ENCODE data around the gene GABBR2. TPM values are rescaled to one million over a fixed set of nuclear protein-coding genes. Genes with fewer than 3 reads are reported as not detected.
A peak's percentile ranks its signal among the peaks of the same experiment; 100 is the strongest.

Gene GABBR2
- total and polyA plus RNA-seq, 9 of the 15 experiments (the other 6 are each of a cell fraction or from before 2014, with no cell fraction given), result 0.15 to 1.9 (median 0.32) TPM

DNA sequence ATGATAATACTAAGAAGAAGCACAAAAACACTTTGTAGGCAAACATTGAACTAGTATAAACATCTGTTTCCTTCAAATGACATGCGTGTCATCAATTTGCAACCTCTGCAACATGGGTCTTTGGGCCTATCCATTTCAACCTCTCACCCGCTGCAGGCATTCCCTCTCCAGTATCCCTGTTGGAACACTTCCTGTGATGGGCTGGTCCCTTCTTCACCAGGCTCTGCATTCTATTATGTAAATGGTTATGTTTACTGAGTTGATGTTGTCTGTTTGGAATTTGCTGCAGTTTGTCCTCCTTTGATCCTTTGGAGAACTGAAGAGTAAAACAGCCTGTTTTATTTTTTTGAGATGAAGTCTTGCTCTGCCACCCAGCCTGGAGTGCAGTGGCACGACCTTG is 436.7 kb downstream of the GABBR2 start (continued):
- TF ChIP-seq, protein P1, sequence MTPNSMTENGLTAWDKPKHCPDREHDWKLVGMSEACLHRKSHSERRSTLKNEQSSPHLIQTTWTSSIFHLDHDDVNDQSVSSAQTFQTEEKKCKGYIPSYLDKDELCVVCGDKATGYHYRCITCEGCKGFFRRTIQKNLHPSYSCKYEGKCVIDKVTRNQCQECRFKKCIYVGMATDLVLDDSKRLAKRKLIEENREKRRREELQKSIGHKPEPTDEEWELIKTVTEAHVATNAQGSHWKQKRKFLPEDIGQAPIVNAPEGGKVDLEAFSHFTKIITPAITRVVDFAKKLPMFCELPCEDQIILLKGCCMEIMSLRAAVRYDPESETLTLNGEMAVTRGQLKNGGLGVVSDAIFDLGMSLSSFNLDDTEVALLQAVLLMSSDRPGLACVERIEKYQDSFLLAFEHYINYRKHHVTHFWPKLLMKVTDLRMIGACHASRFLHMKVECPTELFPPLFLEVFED (CRISPR knock-in tag; conservative IDR thresholded peaks at IDR 0.05), result no peak

DNA sequence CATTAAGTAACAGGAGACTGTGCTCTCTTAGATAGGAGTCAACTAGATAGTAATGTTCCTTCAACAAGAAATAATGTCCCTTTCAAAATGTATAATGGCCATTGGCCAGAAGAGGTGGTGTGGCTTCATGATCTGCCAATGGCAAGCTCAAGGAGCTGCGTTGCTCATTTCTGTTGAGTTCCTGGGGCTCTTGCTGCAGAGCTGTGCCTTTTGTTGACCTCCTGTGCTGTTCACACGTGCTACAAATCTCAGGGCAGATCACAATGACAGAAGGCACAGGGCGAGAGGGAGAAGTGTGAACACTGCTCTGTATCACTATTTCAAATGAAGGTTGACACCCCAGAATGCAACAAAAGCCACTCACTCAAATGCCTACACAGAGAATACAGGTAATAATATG is 437.3 kb downstream of the GABBR2 start:
- intact Hi-C loops (cut with micrococcal nuclease) (no loop called here), in situ Hi-C loops (cut with MboI) (loop anchor here (25.0 kb wide), 1 partner anchor 359 kb away; the partner anchor contains the start of gene TRMO)
- BruUV-seq (replicated peaks), result no TSS peak
- H3K9me1 ChIP-seq (ENCODE audit: control insufficient read depth, insufficient read depth, low read length), result no peaks in the 10 kb centered on the region
- peak; percentile 94 for ATAC-seq
- H4K20me1 ChIP-seq (replicated peaks; ENCODE audit: control insufficient read depth, insufficient read depth, low read length), result no peaks in the 10 kb centered on the region
- ChIA-PET POLR2A (interaction anchor here (0.6 to 1.2 kb wide), 6 partner anchors 8 to 333 kb away, joined by 3 to 5 read pairs (median 4); partner anchors contain the start of gene TBC1D2), CTCF (ENCODE audit: low intra/inter-chr PET ratio) (no interaction called here)
- peaks cover 0 to 10% of the 10 kb centered on the region in 2 experiments; a peak in 3 of 5 replicates for H3K4me1 ChIP-seq (replicated peaks in 1 of 2; ENCODE audit: control insufficient read depth in 2 of 2, insufficient read depth in 2 of 2, low read length in 2 of 2)
- H3K9me3 ChIP-seq (replicated peaks; ENCODE audit: control insufficient read depth, insufficient read depth, low read depth, low read length), result no peaks in the 10 kb centered on the region
- H3K27me3 ChIP-seq (ENCODE audit: control insufficient read depth in 2 of 2, insufficient read depth in 2 of 2, low read length in 2 of 2), result no peaks in the 10 kb centered on the region
- H3K36me3 ChIP-seq (ENCODE audit: control insufficient read depth, insufficient read depth, low read length), result no peaks in the 10 kb centered on the region
- no peaks in the 10 kb centered on the region for H3K79me2 ChIP-seq (ENCODE audit: control insufficient read depth, insufficient read depth, low read length)
- H3K4me3 ChIP-seq, result no peak overlapping the region
- H2AFZ ChIP-seq (ENCODE audit: low read depth, low read length), result peak overlapping the region; percentile 87
- WGBS (ENCODE audit: insufficient coverage, low coverage, missing lambda C conversion rate), result 15% methylated on average over 3 of the region's 3 CpGs
- peak; percentile 59 to 73 (median 68) for DNase-seq (ENCODE audit: extremely low read depth in 1 of 4, low spot score in 3 of 4)
- peak; percentile 65 for FAIRE-seq
- H3K4me2 ChIP-seq (ENCODE audit: insufficient read depth, low read length), result no peak overlapping the region
- no peak overlapping the region for H3K9ac ChIP-seq (ENCODE audit: insufficient read depth in 1 of 2, low read depth in 2 of 2, low read length in 2 of 2)
- H3K27ac ChIP-seq (ENCODE audit: extremely low read depth, low read depth, low read length), result no peak overlapping the region
- TF ChIP-seq NR2C2 (CRISPR knock-in tag; IDR thresholded peaks at IDR 0.05), result no peak
- no peak for TF ChIP-seq NR2C2 (tag; IDR thresholded peaks at IDR 0.05)
- no peak for TF ChIP-seq ZNF431 (CRISPR knock-in tag; IDR thresholded peaks at IDR 0.05)
- TF ChIP-seq, protein P2, sequence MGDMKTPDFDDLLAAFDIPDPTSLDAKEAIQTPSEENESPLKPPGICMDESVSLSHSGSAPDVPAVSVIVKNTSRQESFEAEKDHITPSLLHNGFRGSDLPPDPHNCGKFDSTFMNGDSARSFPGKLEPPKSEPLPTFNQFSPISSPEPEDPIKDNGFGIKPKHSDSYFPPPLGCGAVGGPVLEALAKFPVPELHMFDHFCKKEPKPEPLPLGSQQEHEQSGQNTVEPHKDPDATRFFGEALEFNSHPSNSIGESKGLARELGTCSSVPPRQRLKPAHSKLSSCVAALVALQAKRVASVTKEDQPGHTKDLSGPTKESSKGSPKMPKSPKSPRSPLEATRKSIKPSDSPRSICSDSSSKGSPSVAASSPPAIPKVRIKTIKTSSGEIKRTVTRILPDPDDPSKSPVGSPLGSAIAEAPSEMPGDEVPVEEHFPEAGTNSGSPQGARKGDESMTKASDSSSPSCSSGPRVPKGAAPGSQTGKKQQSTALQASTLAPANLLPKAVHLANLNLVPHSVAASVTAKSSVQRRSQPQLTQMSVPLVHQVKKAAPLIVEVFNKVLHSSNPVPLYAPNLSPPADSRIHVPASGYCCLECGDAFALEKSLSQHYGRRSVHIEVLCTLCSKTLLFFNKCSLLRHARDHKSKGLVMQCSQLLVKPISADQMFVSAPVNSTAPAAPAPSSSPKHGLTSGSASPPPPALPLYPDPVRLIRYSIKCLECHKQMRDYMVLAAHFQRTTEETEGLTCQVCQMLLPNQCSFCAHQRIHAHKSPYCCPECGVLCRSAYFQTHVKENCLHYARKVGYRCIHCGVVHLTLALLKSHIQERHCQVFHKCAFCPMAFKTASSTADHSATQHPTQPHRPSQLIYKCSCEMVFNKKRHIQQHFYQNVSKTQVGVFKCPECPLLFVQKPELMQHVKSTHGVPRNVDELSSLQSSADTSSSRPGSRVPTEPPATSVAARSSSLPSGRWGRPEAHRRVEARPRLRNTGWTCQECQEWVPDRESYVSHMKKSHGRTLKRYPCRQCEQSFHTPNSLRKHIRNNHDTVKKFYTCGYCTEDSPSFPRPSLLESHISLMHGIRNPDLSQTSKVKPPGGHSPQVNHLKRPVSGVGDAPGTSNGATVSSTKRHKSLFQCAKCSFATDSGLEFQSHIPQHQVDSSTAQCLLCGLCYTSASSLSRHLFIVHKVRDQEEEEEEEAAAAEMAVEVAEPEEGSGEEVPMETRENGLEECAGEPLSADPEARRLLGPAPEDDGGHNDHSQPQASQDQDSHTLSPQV (IDR thresholded peaks at IDR 0.05), result peak; percentile 81
- peak; percentile 21; the same call in 1 of the 2 replicates for TF ChIP-seq FOXM1 (IDR thresholded peaks at IDR 0.05; ENCODE audit: low read depth)
- no peak for TF ChIP-seq FOXM1 (CRISPR knock-in tag; IDR thresholded peaks at IDR 0.05; ENCODE audit: low read depth)
- TF ChIP-seq, protein P3, sequence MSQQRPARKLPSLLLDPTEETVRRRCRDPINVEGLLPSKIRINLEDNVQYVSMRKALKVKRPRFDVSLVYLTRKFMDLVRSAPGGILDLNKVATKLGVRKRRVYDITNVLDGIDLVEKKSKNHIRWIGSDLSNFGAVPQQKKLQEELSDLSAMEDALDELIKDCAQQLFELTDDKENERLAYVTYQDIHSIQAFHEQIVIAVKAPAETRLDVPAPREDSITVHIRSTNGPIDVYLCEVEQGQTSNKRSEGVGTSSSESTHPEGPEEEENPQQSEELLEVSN (IDR thresholded peaks at IDR 0.05; ENCODE audit: borderline replicate concordance in 1 of 2, extremely low read depth in 1 of 2, insufficient read depth in 1 of 2, insufficient read length in 1 of 2, low read depth in 1 of 2, low read length in 1 of 2, poor library complexity in 1 of 2, severe bottlenecking in 1 of 2), result peak in 1 of 2 experiments; percentile 40
- no peak for TF ChIP-seq HNRNPH1 (optimal IDR thresholded peaks at IDR 0.05; ENCODE audit: low read depth, low read length)
- TF ChIP-seq CBX3 (IDR thresholded peaks at IDR 0.05; ENCODE audit: borderline replicate concordance in 1 of 2, low read length in 2 of 2), result 0 out of 3 replicates have a peak, but pooled peaks of 1 of the 2 experiments have one; percentile 17
- no peak for TF ChIP-seq NCOR1 (IDR thresholded peaks at IDR 0.05)
- TF ChIP-seq, protein P4, sequence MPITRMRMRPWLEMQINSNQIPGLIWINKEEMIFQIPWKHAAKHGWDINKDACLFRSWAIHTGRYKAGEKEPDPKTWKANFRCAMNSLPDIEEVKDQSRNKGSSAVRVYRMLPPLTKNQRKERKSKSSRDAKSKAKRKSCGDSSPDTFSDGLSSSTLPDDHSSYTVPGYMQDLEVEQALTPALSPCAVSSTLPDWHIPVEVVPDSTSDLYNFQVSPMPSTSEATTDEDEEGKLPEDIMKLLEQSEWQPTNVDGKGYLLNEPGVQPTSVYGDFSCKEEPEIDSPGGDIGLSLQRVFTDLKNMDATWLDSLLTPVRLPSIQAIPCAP (CRISPR knock-in tag; IDR thresholded peaks at IDR 0.05; ENCODE audit: borderline replicate concordance), result no peak
- TF ChIP-seq HDAC8 (tag; IDR thresholded peaks at IDR 0.05), result no peak

Measured in K562 (cell line).